NOMO-1 treated with dmso at 0.1 percent for 144 hours (cell line): ENCODE data around the gene HDAC4.

Source experiments
- DNase-seq: peaks from one replicate; lab custom pipeline; 2025; ENCODE audit not compliant: unreplicated experiment; lab: John Stamatoyannopoulos, UW

HDAC4 gene

GRCh38 chr2:239385096-239386000, 15.5 kb downstream of the HDAC4 start:
- DNase-seq, result no peak

GRCh38 chr2:239383759-239384156, 17.1 kb downstream of the HDAC4 start:
- DNase-seq, result no peak

- no peak for DNase-seq
These were observed 17.6 kb downstream of the HDAC4 start for GRCh38 chr2:239383036-239383758.

DNA sequence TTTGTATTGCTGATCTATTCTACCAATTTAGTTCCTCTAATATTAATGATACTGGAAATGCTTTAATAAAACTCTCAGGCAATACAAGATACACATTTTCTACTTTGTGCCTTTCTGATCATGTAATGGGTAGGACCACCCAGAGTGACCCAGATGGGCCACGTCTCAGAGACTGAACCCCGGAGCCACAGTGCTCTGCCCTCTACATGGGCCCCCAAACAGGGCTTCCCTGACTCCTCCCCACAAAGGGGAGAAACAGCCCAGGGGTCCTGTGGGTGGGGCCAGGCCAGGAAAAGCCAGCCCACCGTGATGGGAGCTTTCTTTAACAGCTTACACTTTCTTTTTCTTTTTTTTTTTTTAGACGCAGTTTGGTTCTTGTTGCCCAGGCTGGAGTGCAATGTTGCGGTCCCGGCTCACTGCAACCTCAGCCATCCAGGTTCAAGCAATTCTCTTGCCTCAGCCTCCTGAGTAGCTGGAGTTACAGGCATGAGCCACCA, 18.4 kb downstream of the HDAC4 start:
- DNase-seq, result no peak

- DNase-seq, result no peak
These were observed 19.1 kb downstream of the HDAC4 start for GRCh38 chr2:239381709-239382134.

- no peak for DNase-seq
These were observed 19.8 kb downstream of the HDAC4 start for GRCh38 chr2:239380831-239381708.

GRCh38 chr2:239379641-239380170, 21.1 kb downstream of the HDAC4 start:
- no peak for DNase-seq

GRCh38 chr2:239378918-239379640, 21.7 kb downstream of the HDAC4 start:
- DNase-seq, result no peak

GRCh38 chr2:239378021-239378917, 22.6 kb downstream of the HDAC4 start:
- no peak for DNase-seq

DNA sequence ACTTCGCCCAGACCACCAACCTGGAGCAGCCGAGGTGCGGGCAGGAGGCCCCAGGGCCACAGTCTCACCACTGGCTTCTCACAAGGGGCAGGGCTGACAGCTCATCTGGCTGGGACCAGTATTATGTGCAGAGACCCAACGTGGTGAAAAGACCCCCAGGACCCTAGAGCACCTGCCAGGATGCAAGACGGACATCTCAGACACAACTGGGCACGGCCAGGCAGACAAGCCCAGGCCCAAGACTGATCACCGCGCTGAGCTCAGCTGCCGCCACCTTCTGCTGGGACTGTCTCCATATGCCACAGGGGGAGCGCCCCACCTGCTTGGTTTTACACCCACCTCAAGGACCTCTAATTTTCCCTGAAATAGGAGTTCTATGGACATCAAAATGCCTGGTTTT, 23.2 kb downstream of the HDAC4 start:
- DNase-seq, result no peak

DNA sequence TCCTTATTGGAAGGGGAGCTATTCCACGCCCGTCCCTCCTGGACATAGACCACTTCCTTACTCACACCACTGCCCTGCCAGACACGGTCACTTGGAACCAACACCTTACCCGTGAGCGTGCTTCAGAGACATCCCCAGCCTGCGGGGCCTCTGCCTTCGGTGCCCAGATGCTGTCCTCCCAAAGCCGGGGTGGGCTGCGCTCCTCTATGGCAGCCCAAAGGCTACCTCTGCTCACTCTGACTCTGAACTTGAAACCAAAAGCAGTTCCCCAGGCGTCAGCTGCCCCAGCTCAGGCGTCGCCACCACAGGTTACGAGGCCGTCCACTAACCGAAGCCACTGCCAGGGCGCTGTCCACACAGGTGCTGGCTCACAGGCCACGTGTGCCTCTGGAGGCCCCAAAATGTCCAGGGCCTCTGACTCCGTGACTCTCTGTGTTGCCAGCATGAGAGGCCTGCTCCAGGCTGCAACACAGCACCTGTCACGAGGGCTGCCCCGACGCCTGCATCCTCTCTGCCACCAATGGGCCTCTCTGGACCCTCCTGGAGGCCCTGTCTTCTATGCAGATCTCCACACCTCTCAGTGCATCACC, 23.8 kb downstream of the HDAC4 start:
- no peak for DNase-seq

GRCh38 chr2:239376351-239376750, 24.5 kb downstream of the HDAC4 start:
- no peak for DNase-seq

- no peak for DNase-seq
These were observed 25.4 kb downstream of the HDAC4 start for GRCh38 chr2:239375278-239376061.

- no peak for DNase-seq
These were observed 25.9 kb downstream of the HDAC4 start for GRCh38 chr2:239374896-239375277.

GRCh38 chr2:239372835-239373234, 28.0 kb downstream of the HDAC4 start:
- no peak for DNase-seq

DNA sequence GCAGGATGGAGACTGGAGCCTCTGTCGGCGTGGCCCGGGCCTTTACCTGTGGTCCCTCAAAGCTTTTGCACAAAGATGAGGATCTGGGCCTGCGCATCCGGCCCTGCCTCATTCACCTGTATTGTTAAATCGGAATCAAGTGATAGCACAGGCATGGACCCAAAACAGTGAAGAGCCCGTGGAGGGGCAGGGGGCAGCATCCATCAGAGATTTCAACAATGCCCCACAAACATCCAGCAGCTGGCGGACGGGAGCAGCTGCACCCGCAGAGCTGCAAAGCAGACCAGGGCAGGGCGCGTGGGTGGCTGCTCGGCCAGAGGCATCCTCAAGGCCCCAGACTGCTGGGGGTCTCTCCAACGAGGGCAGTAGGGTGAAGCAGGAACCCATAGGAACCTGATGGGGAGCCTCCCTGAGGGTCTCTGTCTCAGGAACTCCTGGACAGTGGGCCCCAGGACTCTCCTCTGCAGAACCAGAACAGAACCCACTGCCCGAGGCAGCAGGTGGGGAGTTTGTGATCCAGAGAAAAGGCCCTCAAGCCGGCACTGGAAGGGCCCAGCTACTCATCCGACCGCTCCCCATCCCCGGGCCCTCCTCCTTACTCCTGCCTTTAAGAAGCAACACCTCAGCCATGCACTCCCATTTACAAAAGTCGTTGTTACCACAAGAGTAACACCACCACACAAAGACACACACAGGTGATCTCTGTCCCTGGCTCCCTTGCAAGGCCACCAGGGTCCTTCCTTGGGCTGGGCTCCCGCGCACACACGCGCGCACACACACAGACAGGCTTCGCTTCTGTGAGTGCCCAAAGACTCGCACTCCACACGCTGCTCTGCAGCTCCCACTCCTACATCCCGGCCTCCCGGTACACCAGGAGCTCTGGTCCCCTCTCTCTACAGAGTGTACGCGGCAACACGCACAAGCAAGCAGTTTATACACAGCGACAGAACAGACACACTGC, 28.8 kb downstream of the HDAC4 start:
- DNase-seq, result no peak
